Osteoblast (primary cell): ENCODE measurements around the gene GLYR1. TPM values are rescaled to one million over a fixed set of nuclear protein-coding genes. Genes with fewer than 3 reads are reported as not detected.

Experiments used
- DNase-seq: peaks from one replicate; pipeline ENCODE4 v3.0.0; 2011; ENCODE audit warnings: low spot score, mixed read lengths; ENCODE audit not compliant: insufficient read length; ENCODE audit errors: missing footprints
- H2AFZ ChIP-seq: 2 replicates; pipeline ENCODE4 v1.6.0; 2011; ENCODE audit warnings: mild to moderate bottlenecking, low read length
- H3K27ac ChIP-seq: 2 replicates; pipeline ENCODE4 v1.5.1; 2011; ENCODE audit warnings: mild to moderate bottlenecking, low read depth, low read length, moderate library complexity
- H3K27me3 ChIP-seq: 2 replicates; pipeline ENCODE4 v1.6.0; 2012; ENCODE audit warnings: mild to moderate bottlenecking, control low read depth, inconsistent platforms, low read length, moderate library complexity; ENCODE audit not compliant: insufficient read depth
- H3K36me3 ChIP-seq: 2 replicates; pipeline ENCODE4 v1.5.1; 2011; ENCODE audit warnings: mild to moderate bottlenecking, low read length, control low read depth, moderate library complexity; ENCODE audit not compliant: insufficient read depth
- H3K4me1 ChIP-seq: 2 replicates; pipeline ENCODE4 v1.5.1; 2011; ENCODE audit warnings: mild to moderate bottlenecking, low read length, control low read depth, moderate library complexity; ENCODE audit not compliant: insufficient read depth
- H3K4me2 ChIP-seq: 2 replicates; pipeline ENCODE4 v1.6.0; 2011; ENCODE audit warnings: mild to moderate bottlenecking, low read length; ENCODE audit not compliant: insufficient read depth
- H3K4me3 ChIP-seq: fragments of 200-600 bp; sonication (generic); 3 replicates; pipeline ENCODE4 v1.5.1; 2012; ENCODE audit warnings: mild to moderate bottlenecking, low read length, inconsistent platforms; ENCODE audit not compliant: insufficient read depth
- H3K79me2 ChIP-seq: 2 replicates; pipeline ENCODE4 v1.6.0; 2012; ENCODE audit warnings: mild to moderate bottlenecking, low read length, control low read depth, inconsistent platforms; ENCODE audit not compliant: insufficient read depth
- H3K9me3 ChIP-seq: 2 replicates; pipeline ENCODE4 v1.5.1; 2011; ENCODE audit warnings: low read depth, low read length, control low read depth
- H4K20me1 ChIP-seq: 2 replicates; pipeline ENCODE4 v1.6.0; 2012; ENCODE audit warnings: mild to moderate bottlenecking, low read length, control low read depth; ENCODE audit not compliant: insufficient read depth
- CTCF ChIP-seq: IDR thresholded peaks from 2 replicates; pipeline ENCODE4 v1.5.1; 2011; ENCODE audit warnings: mild to moderate bottlenecking, low read depth, low read length, moderate library complexity; ENCODE audit errors: extremely low read depth
- total RNA-seq: library from RNA; depleted of rRNA; stranded (reverse); fragments of >200 nt; gene quantifications from 2 replicates; pipeline ENCODE4 v1.2.3, GENCODE V29; 2012

Gene GLYR1
- total RNA-seq, 1 donor: 48.1 TPM

- Histone ChIP-seq H3K79me2 (no peaks in the 10 kb centered on the region), H3K27me3 (no peaks in the 10 kb centered on the region), H4K20me1 (no peaks in the 10 kb centered on the region), H3K4me2 (no peak overlapping the region), H3K36me3 (no peaks in the 10 kb centered on the region), H2AFZ (no peak overlapping the region), H3K4me3 (no peak overlapping the region), H3K9me3 (no peaks in the 10 kb centered on the region), H3K27ac (no peak overlapping the region), H3K4me1 (no peaks in the 10 kb centered on the region)
- DNase-seq: peak; percentile 51
- no peak for TF ChIP-seq CTCF
These were observed 72.1 kb downstream of the GLYR1 start for GRCh38 chr16:4775005-4775404.

- no peak for TF ChIP-seq CTCF
- DNase-seq: no peak
- Histone ChIP-seq H3K4me2 (no peak overlapping the region), H2AFZ (no peak overlapping the region), H3K9me3 (no peaks in the 10 kb centered on the region), H3K36me3 (no peaks in the 10 kb centered on the region), H4K20me1 (no peaks in the 10 kb centered on the region), H3K4me1 (peaks cover 12% of the 10 kb centered on the region), H3K79me2 (no peaks in the 10 kb centered on the region), H3K27ac (no peak overlapping the region), H3K27me3 (no peaks in the 10 kb centered on the region), H3K4me3 (no peak overlapping the region)
These were observed 74.7 kb downstream of the GLYR1 start for GRCh38 chr16:4772351-4772750.

GRCh38 chr16:4771646-4772045 lies 75.4 kb downstream of the GLYR1 start:
- Histone ChIP-seq H3K4me3 (no peak overlapping the region), H3K4me1 (peaks cover 12% of the 10 kb centered on the region), H3K27ac (no peak overlapping the region), H3K9me3 (no peaks in the 10 kb centered on the region), H3K79me2 (peaks cover 4% of the 10 kb centered on the region), H4K20me1 (no peaks in the 10 kb centered on the region), H3K27me3 (no peaks in the 10 kb centered on the region), H2AFZ (no peak overlapping the region), H3K4me2 (no peak overlapping the region), H3K36me3 (no peaks in the 10 kb centered on the region)
- peak; percentile 23 for DNase-seq
- TF ChIP-seq CTCF: no peak

GRCh38 chr16:4769306-4769638 lies 77.8 kb downstream of the GLYR1 start:
- Histone ChIP-seq H3K4me1 (peaks cover 20% of the 10 kb centered on the region), H4K20me1 (no peaks in the 10 kb centered on the region), H3K36me3 (peaks cover 7% of the 10 kb centered on the region), H3K27me3 (no peaks in the 10 kb centered on the region), H3K4me2 (peak overlapping the region; percentile 99), H3K9me3 (no peaks in the 10 kb centered on the region), H2AFZ (peak overlapping the region; percentile 93), H3K27ac (no peak overlapping the region), H3K4me3 (peak overlapping the region; percentile 78), H3K79me2 (peaks cover 24% of the 10 kb centered on the region)
- peak; percentile 34 for DNase-seq
- TF ChIP-seq CTCF: no peak
